Left lung (tissue), 14 donors: ENCODE data around the gene TM4SF1. TPM values are rescaled to one million over a fixed set of nuclear protein-coding genes. Genes with fewer than 3 reads are reported as not detected.

Experiments used
- ATAC-seq: fragments of 200-7000 bp; cut with Tn5 transposase; one replicate; pipeline ENCODE4 v1.9.1; 2020; ENCODE audit warnings: moderate library complexity
- DNase-seq, 4 donors: peaks; one replicate each; pipeline ENCODE4 v3.0.0-alpha.2; 2013 to 2020
- H3K27ac ChIP-seq, 2 donors: fragments of 200-600 bp; sonication (generic) in 1 of 2; one replicate each; pipeline versions ENCODE4 v1.5.0 to v1.8.0; 2020 to 2021
- H3K27me3 ChIP-seq, 2 donors: fragments of 200-600 bp; sonication (generic) in 1 of 2; one replicate each; pipeline versions ENCODE4 v1.5.0 to v1.8.0; 2020 to 2021
- H3K36me3 ChIP-seq, 2 donors: fragments of 200-600 bp; sonication (generic) in 1 of 2; one replicate each; pipeline versions ENCODE4 v1.5.0 to v1.8.0; 2020 to 2021
- H3K4me1 ChIP-seq, 2 donors: fragments of 200-600 bp; one replicate each; pipeline ENCODE4 v1.8.0; 2021
- H3K4me3 ChIP-seq, 2 donors: fragments of 200-600 bp; sonication (generic) in 1 of 2; one replicate each; pipeline versions ENCODE4 v1.5.0 to v1.8.0; 2020 to 2021; ENCODE audit warnings: mild to moderate bottlenecking in 1 of 2
- H3K9me3 ChIP-seq, 2 donors: fragments of 200-600 bp; sonication (generic) in 1 of 2; one replicate each; pipeline versions ENCODE4 v1.5.0 to v1.8.0; 2020 to 2021
- CTCF ChIP-seq, 2 donors: fragments of 200-600 bp; sonication (generic) in 1 of 2; IDR thresholded peaks; one replicate each; pipeline versions ENCODE4 v1.5.0 to v1.8.0; 2021; ENCODE audit warnings: antibody characterized with exemption in 2 of 2
- intact Hi-C, 2 donors: fragments of 100-400 bp; cut with DNase I; formaldehyde crosslinking; loops; one replicate each; pipeline versions ENCODE4 v1.11.2 to v1.14.2; 2022
- long read RNA-seq, 12 donors: library from polyadenylated mRNA in 2 of 12; unstranded in 2 of 12; transcript quantifications; one replicate each; pipeline ENCODE4 v2.0.0 and lab custom pipeline, GENCODE V29; 2019 to 2026
- polyA plus RNA-seq, 6 donors: library from polyadenylated mRNA; unstranded; fragments of 120-200 nt; gene quantifications; one replicate each; pipeline ENCODE4 v1.2.1, GENCODE V29; 2013; ENCODE audit not compliant: insufficient read length in 6 of 6
- total RNA-seq, 2 donors: library from RNA; stranded (reverse); fragmentation: NEBNext Ultra II Directional; extraction: Animal tissue kit (Norgen Biotek cat#: 25700); gene quantifications; one replicate each; pipeline ENCODE4 v1.2.1, GENCODE V29; 2021
- donor health status: DM: no; HTN: yes; CAD: no.
- donor health status: DM: no; HTN: no; CAD: no.

The TM4SF1 gene
- total RNA-seq: 100 to 1,000 TPM; 249 to 283 TPM
- polyA plus RNA-seq: 100 to 1,000 TPM in 4 of 6 donors, 10 to 100 TPM in 2; 74.1 to 127 (median 103) TPM
- long read RNA-seq, donor 1, transcript TM4SF1-201 (5 exons, 1,771 nt): major isoform, 96 of 115 reads
- long read RNA-seq, donor 1, partial matches to known transcripts: 17 of 115 reads
- long read RNA-seq, donor 1, other reads (novel, unspliced or antisense): 0 of 115 reads
- long read RNA-seq, donor 2, transcript TM4SF1-201 (5 exons, 1,771 nt): major isoform, 58 of 92 reads
- long read RNA-seq, donor 2, partial matches to known transcripts: 34 of 92 reads
- long read RNA-seq, donor 2, other reads (novel, unspliced or antisense): 0 of 92 reads
- long read RNA-seq, donor 3, transcript TM4SF1-201 (5 exons, 1,771 nt): major isoform, 48 of 48 reads
- long read RNA-seq, donor 3, partial matches to known transcripts: 0 of 48 reads
- long read RNA-seq, donor 3, other reads (novel, unspliced or antisense): 0 of 48 reads
- long read RNA-seq, donor 4, transcript TM4SF1-201 (5 exons, 1,771 nt): major isoform, 214 of 230 reads
- long read RNA-seq, donor 4, transcript TM4SF1-204 (4 exons, 976 nt): minor isoform, 5 of 230 reads
- long read RNA-seq, donor 4, partial matches to known transcripts: 0 of 230 reads
- long read RNA-seq, donor 4, other reads (novel, unspliced or antisense): 11 of 230 reads
- long read RNA-seq, donor 5, transcript TM4SF1-201 (5 exons, 1,771 nt): major isoform, 72 of 112 reads
- long read RNA-seq, donor 5, partial matches to known transcripts: 40 of 112 reads
- long read RNA-seq, donor 5, other reads (novel, unspliced or antisense): 0 of 112 reads
- long read RNA-seq, donor 6, transcript TM4SF1-201 (5 exons, 1,771 nt): major isoform, 104 of 117 reads
- long read RNA-seq, donor 6, partial matches to known transcripts: 11 of 117 reads
- long read RNA-seq, donor 6, other reads (novel, unspliced or antisense): 0 of 117 reads
- long read RNA-seq, donor 7, transcript TM4SF1-201 (5 exons, 1,771 nt): major isoform, 25 of 25 reads
- long read RNA-seq, donor 7, partial matches to known transcripts: 0 of 25 reads
- long read RNA-seq, donor 7, other reads (novel, unspliced or antisense): 0 of 25 reads
- long read RNA-seq, donor 8, transcript TM4SF1-201 (5 exons, 1,771 nt): major isoform, 49 of 49 reads
- long read RNA-seq, donor 8, partial matches to known transcripts: 0 of 49 reads
- long read RNA-seq, donor 8, other reads (novel, unspliced or antisense): 0 of 49 reads
- long read RNA-seq, donor 9: 0 reads
- long read RNA-seq, donor 10, transcript TM4SF1-201 (5 exons, 1,771 nt): major isoform, 275 of 286 reads
- long read RNA-seq, donor 10, transcript TM4SF1-204 (4 exons, 976 nt): minor isoform, 8 of 286 reads
- long read RNA-seq, donor 10, partial matches to known transcripts: 1 of 286 reads
- long read RNA-seq, donor 10, other reads (novel, unspliced or antisense): 2 of 286 reads
- long read RNA-seq, donor 11, transcript TM4SF1-201 (5 exons, 1,771 nt): major isoform, 15 of 15 reads
- long read RNA-seq, donor 11, partial matches to known transcripts: 0 of 15 reads
- long read RNA-seq, donor 11, other reads (novel, unspliced or antisense): 0 of 15 reads
- long read RNA-seq, donor 12, transcript TM4SF1-201 (5 exons, 1,771 nt): major isoform, 62 of 63 reads
- long read RNA-seq, donor 12, partial matches to known transcripts: 0 of 63 reads
- long read RNA-seq, donor 12, other reads (novel, unspliced or antisense): 0 of 63 reads

- Histone ChIP-seq H3K27me3 (no peaks in the 10 kb centered on the region), H3K4me1 (peaks cover 16 to 44% of the 10 kb centered on the region in 2 donors), H3K36me3 (peaks cover 0 to 9% of the 10 kb centered on the region in 2 donors), H3K4me3 (peak within 1 kb of the TSS; percentile 38 to 48), H3K27ac (peak within 1 kb of the TSS; percentile 84 to 89), H3K9me3 (no peaks in the 10 kb centered on the region)
- intact Hi-C loops: no loop called here
- TF ChIP-seq CTCF (IDR thresholded peaks at IDR 0.05): no peak
- peak; percentile 88 for ATAC-seq
- DNase-seq: peak in 3 of 4 donors; percentile 52 to 61 (median 59)
Measured at GRCh38 chr3:149377408-149378364, at the start of gene TM4SF1. Gene TM4SF1 (minus strand): TSS chr3:149377649. CDS start chr3:149377547, 102 bp downstream.

- no peaks in the 10 kb centered on the region for H3K27me3 ChIP-seq
- ATAC-seq (no peak), DNase-seq (no peak)
- no peak for TF ChIP-seq CTCF (IDR thresholded peaks at IDR 0.05)
- H3K36me3 ChIP-seq: no peaks in the 10 kb centered on the region
- H3K4me1 ChIP-seq: peaks cover 4 to 6% of the 10 kb centered on the region in 2 donors
- no peak overlapping the region for H3K4me3 ChIP-seq
- H3K27ac ChIP-seq: no peak overlapping the region
- intact Hi-C loops: no loop called here
- no peaks in the 10 kb centered on the region for H3K9me3 ChIP-seq
Measured at GRCh38 chr3:149426325-149426724, 48.9 kb upstream of the TM4SF1 start.

- H3K27ac ChIP-seq: no peak overlapping the region
- ATAC-seq: peak; percentile 31
- H3K4me1 ChIP-seq: peaks cover 6 to 10% of the 10 kb centered on the region in 2 donors
- no peak for DNase-seq
- no peaks in the 10 kb centered on the region for H3K9me3 ChIP-seq
- no peaks in the 10 kb centered on the region for H3K27me3 ChIP-seq
- intact Hi-C loops: no loop called here
- no peak for TF ChIP-seq CTCF (IDR thresholded peaks at IDR 0.05)
- no peaks in the 10 kb centered on the region for H3K36me3 ChIP-seq
- no peak overlapping the region for H3K4me3 ChIP-seq
Measured at GRCh38 chr3:149424918-149425317, 47.5 kb upstream of the TM4SF1 start.

- H3K9me3 ChIP-seq: no peaks in the 10 kb centered on the region
- no peaks in the 10 kb centered on the region for H3K36me3 ChIP-seq
- TF ChIP-seq CTCF (IDR thresholded peaks at IDR 0.05): no peak
- ATAC-seq: no peak
- no peak for DNase-seq
- no peaks in the 10 kb centered on the region for H3K27me3 ChIP-seq
- intact Hi-C loops: no loop called here
- no peak overlapping the region for H3K4me3 ChIP-seq
- H3K27ac ChIP-seq: no peak overlapping the region
- H3K4me1 ChIP-seq: peaks cover 6 to 20% of the 10 kb centered on the region in 2 donors
Measured at GRCh38 chr3:149421764-149422163, 44.3 kb upstream of the TM4SF1 start.
